Upper lobe of left lung (tissue), 6 donors: ENCODE results near the gene FAM153A. TPM values are rescaled to one million over a fixed set of nuclear protein-coding genes. Genes with fewer than 3 reads are reported as not detected.
"Not testable (repeated sequence)": the region's sequence is repeated elsewhere in the genome, so short reads cannot be mapped to it uniquely, and the experiment has no call there.

Source experiments
- ATAC-seq, 2 donors: fragments of 200-7000 bp; cut with Tn5 transposase; one replicate each; pipeline ENCODE4 v1.9.1; 2022; ENCODE audit warnings: mild to moderate bottlenecking in 2 of 2, moderate library complexity in 2 of 2; ENCODE audit not compliant: low FRiP score in 2 of 2
- DNase-seq, 2 donors: peaks; one replicate each; pipeline ENCODE4 v3.0.0-alpha.2; 2019 to 2020
- H3K27ac ChIP-seq, 4 donors: fragments of 200-600 bp; sonication (generic); one replicate each; pipeline ENCODE4 v1.5.1; 2016 to 2019
- H3K27me3 ChIP-seq, 4 donors: fragments of 200-600 bp; sonication (generic); one replicate each; pipeline ENCODE4 v1.5.1; 2017 to 2019
- H3K36me3 ChIP-seq, 4 donors: fragments of 200-600 bp; sonication (generic); one replicate each; pipeline ENCODE4 v1.5.1; 2016 to 2019
- H3K4me1 ChIP-seq, 4 donors: fragments of 200-600 bp; sonication (generic); one replicate each; pipeline ENCODE4 v1.5.1; 2018 to 2019
- H3K4me3 ChIP-seq, 4 donors: fragments of 200-600 bp; sonication (generic); one replicate each; pipeline ENCODE4 v1.5.1; 2017 to 2019; ENCODE audit warnings: mild to moderate bottlenecking in 2 of 4, moderate library complexity in 1 of 4
- H3K9me3 ChIP-seq, 4 donors: fragments of 200-600 bp; sonication (generic); one replicate each; pipeline ENCODE4 v1.5.1; 2018 to 2019
- WGBS, 2 donors: methylation state at CpG; one replicate each; pipeline ENCODE4 v1.1.5; 2017 to 2018; 5-methylcytosine and 5-hydroxymethylcytosine counted together
- total RNA-seq, 6 donors: library from RNA; depleted of rRNA in 4 of 6; stranded (reverse); fragments of >200 nt in 4 of 6; gene quantifications; one replicate each; pipeline versions ENCODE4 v1.1.0 to v1.2.1, GENCODE V29; 2016 to 2021
- donor health status: DM: no; HTN: no; CAD: no; lungs with moderate emphysema.
- donor health status: DM: no; HTN: yes; CAD: no; lungs with severe emphysema.

Gene FAM153A
- total RNA-seq, 6 donors from 2014 or later = 3.5 to 31.4 (median 5.1) TPM

DNA sequence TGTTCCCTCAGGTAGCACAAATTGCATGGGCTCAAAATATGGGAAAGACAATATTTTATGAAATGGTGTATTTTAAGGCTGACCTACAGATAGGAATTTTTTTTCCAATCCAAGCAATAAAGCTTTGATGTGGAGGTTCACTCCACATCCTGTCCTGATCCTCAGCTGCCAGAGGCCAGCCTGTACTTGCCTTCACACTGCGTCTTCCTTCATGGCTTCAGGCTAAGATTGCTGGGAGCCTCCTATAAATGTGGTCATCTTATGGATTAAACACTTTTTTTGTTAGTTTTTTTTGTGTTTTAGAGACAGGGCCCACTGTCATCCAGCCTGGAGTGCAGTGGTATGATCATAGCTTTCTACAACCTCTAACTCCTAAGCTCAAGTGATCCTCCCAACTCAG lies 67.3 kb downstream of the FAM153A start:
- H3K36me3 ChIP-seq, DNase-seq, ATAC-seq, H3K27me3 ChIP-seq, H3K4me3 ChIP-seq, H3K27ac ChIP-seq, H3K9me3 ChIP-seq, H3K4me1 ChIP-seq: not testable (repeated sequence)
- 87 to 100% methylated on average over 1 of the region's 1 CpG for WGBS, 2 donors

DNA sequence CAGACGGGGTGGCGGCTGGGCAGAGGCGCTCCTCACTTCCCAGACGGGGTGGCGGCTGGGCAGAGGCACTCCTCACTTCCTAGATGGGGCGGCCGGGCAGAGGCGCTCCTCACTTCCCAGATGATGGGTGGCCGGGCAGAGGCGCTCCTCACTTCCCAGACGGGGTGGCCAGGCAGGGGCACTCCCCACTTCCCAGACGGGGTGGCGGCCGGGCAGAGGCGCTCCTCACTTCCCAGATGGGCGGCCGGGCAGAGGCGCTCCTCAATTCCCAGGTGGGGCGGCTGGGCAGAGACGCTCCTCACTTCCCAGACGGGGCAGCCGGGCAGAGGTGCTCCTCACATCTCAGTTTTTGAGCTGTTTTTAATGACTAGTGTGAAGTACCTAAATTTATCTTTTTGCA lies 86.6 kb downstream of the FAM153A start:
- not testable (repeated sequence) for H3K4me1 ChIP-seq, H3K4me3 ChIP-seq, H3K36me3 ChIP-seq, H3K27ac ChIP-seq, H3K9me3 ChIP-seq, ATAC-seq, H3K27me3 ChIP-seq
- DNase-seq = peak in 1 of 2 donors; percentile 58
- WGBS, 2 donors = 96% methylated on average over 15 of the region's 22 CpGs; no CpG with 5 or more reads in 1 of the 2 donors

DNA sequence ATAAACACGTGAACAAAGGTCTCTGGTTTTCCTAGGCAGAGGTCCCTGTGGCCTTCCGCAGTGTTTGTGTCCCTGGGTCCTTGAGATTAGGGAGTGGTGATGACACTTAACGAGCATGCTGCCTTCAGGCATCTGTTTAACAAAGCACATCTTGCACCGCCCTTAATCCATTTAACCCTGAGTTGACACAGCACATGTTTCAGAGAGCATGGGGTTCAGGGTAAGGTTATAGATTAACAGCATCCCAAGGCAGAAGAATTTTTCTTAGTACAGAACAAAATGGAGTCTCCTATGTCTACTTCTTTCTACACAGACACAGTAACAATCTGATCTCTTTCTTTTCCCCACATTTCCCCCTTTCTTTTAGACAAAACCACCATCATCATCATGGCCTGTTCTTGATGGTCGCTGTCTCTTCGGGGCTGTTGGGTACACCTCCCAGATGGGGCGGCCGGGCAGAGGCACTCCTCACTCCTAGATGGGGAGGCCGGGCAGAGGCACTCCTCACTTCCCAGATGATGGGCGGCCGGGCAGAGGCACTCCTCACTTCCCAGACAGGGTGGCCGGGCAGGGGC lies 87.3 kb downstream of the FAM153A start:
- H3K4me1 ChIP-seq, H3K36me3 ChIP-seq, H3K27ac ChIP-seq, DNase-seq, ATAC-seq, H3K4me3 ChIP-seq, H3K27me3 ChIP-seq, H3K9me3 ChIP-seq: not testable (repeated sequence)
- 88 to 95% methylated on average over 5 to 10 of the region's 12 CpGs for WGBS, 2 donors

DNA sequence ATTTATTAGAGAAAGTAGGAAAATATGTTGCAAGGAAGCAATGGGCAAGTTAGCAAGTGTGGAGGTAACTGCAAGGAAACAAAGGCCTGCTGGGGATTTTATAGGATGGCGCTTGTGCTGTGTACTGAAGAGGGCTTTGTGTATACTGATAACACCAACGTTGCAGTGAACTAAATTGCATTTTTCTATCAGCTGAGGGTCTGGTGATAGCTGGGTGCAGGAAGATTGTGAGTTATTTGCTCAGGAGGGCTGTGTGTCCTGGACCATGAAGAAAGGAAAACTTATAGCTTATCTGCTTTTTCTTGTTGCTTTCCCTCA lies 88.2 kb downstream of the FAM153A start:
- ATAC-seq = not testable (repeated sequence)

DNA sequence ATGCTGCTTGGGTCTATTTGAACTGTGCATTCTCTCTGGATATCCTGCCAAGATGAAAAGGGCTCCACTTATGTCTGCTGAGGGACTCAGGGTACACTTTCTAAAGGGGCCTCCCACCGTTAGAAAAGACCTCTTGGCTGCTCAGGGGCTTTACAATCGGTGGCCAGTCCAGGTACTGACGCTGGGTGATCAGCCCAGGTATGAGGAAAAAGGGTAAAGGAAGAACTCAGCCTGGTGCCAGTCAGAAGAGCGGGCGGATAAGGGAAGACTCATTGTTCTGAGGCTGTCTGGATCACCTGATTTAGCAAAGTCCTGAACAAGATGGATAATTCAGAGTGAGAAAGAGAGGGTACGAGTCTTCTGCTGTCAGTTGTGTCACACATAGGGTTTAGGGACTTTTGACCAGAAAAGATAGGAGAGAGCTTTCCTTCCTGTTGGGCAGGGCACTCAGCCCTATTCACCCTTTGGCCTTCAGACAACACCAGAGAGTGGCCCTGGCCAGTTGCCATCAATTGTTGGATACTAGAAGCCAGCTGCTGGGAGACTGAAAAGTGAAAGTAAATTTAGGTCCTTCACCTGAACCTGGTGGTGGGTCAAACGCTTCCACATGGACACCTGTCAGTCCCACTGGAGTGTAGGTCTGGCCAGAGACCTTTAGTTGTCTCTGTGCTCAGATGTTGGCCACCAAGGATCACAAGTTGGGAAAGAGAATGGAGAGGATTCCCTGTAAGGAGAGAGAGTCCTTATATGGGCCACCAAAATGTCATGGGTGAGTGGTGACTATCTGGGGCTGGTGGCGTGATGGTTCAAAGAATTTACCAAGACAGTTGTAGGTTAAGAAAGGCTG lies 88.8 kb downstream of the FAM153A start:
- peak in 1 of 2 donors; percentile 82 for DNase-seq
- not testable (repeated sequence) for H3K27ac ChIP-seq

More for the DNA sequence above, 88.2 kb downstream of the FAM153A start:
- not testable (repeated sequence) for H3K9me3 ChIP-seq, H3K27ac ChIP-seq, H3K4me3 ChIP-seq, H3K36me3 ChIP-seq, H3K4me1 ChIP-seq, H3K27me3 ChIP-seq, DNase-seq
- WGBS, 2 donors = no CpG with 5 or more reads among the region's 2 CpGs

DNA sequence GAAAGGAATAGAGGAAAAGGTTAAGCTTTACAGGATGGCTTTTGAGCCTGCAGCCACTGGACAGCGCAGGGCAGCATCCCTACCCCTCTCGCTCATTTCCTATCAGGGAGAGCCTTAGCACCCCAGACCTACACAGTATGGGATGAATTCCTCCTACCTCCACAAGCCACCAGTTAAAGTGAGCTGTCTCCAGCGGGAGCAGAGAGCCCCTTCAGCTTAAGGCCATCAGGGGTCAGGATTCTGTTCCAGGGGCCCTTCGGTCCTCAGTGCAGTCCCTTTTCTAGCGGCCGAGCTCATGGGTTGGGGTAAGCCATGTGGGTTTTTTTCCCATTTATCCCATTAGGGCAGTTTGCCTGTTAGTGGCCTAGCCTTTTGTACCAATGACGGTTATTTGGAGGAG lies 89.7 kb downstream of the FAM153A start:
- ATAC-seq = peak in 1 of 2 donors; percentile 34
- not testable (repeated sequence) for DNase-seq, H3K27me3 ChIP-seq, H3K27ac ChIP-seq, H3K9me3 ChIP-seq, H3K4me1 ChIP-seq, H3K4me3 ChIP-seq, H3K36me3 ChIP-seq
- 60 to 70% methylated on average over 1 to 2 of the region's 7 CpGs for WGBS, 2 donors

More for the DNA sequence above, 88.8 kb downstream of the FAM153A start:
- WGBS, 2 donors = 75 to 79% methylated on average over 6 of the region's 8 CpGs
- H3K4me3 ChIP-seq, H3K36me3 ChIP-seq, H3K27me3 ChIP-seq, H3K9me3 ChIP-seq, H3K4me1 ChIP-seq: not testable (repeated sequence)
- peak; percentile 34 to 36 for ATAC-seq

DNA sequence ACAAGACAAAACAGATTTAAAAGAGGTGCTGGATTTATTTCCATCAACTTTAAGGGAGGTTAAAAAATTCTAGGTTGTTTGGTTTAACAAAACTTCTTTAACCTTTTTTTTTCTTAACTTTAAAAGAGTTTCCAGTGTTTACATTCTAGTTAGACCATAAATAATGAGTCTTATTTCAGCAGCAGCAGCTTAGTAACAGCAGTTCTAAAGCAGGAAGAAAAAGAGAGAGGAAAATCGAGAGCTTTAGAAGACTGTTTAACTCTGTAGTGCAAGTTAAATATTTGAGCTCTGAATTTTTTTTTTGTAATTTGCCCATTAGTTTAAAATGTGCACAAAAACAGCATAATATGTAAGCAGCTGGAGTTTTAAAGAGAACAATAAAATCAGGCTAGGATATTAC lies 90.2 kb downstream of the FAM153A start:
- not testable (repeated sequence) for DNase-seq, H3K27me3 ChIP-seq, H3K9me3 ChIP-seq, ATAC-seq, H3K4me1 ChIP-seq, H3K4me3 ChIP-seq, H3K27ac ChIP-seq, H3K36me3 ChIP-seq
- WGBS, 2 donors = 0 to 12% methylated on average over 1 of the region's 1 CpG

DNA sequence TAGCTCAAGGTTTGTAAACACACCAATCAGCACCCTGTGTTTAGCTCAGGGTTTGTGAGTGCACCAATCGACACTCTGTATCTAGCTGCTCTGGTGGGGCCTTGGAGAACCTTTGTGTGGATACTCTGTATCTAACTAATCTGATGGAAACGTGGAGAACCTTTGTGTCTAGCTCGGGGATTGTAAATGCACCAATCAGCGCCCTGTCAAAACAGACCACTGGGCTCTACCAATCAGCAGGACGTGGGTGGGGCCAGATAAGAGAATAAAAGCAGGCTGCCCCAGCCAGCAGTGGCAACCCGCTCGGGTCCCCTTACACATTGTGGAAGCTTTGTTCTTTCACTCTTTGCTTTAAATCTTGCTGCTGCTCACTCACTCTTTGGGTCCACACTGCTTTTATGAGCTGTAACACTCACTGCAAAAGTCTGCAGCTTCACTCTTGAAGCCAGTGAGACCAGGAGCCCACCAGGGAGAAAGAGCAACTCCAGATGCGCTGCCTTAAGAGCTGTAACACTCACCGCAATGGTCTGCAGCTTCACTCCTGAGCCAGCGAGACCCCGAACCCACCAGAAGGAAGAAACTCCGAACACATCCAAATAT lies 93.6 kb downstream of the FAM153A start:
- 90 to 92% methylated on average over 6 to 12 of the region's 12 CpGs for WGBS, 2 donors
- H3K4me3 ChIP-seq, DNase-seq, ATAC-seq, H3K27me3 ChIP-seq, H3K27ac ChIP-seq, H3K4me1 ChIP-seq, H3K36me3 ChIP-seq, H3K9me3 ChIP-seq: not testable (repeated sequence)

DNA sequence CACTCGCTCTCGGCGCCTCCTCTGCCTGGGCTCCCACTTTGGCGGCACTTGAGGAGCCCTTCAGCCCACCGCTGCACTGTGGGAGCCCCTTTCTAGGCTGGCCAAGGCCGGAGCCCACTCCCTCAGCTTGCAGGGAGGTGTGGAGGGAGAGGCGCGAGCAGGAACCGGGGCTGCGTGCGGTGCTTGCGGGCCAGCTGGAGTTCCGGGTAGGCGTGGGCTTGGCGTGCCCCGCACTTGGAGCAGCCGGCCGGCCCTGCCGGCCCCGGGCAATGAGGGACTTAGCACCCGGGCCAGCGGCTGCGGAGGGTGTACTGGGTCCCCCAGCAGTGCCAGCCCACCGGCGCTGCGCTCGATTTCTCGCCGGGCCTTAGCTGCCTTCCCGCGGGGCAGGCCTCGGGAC lies 94.6 kb downstream of the FAM153A start:
- DNase-seq = peak in 1 of 2 donors; percentile 64
- ATAC-seq, H3K4me3 ChIP-seq, H3K9me3 ChIP-seq, H3K36me3 ChIP-seq, H3K4me1 ChIP-seq, H3K27ac ChIP-seq, H3K27me3 ChIP-seq: not testable (repeated sequence)
- 86% methylated on average over 4 of the region's 32 CpGs; no CpG with 5 or more reads in 1 of the 2 donors for WGBS, 2 donors

DNA sequence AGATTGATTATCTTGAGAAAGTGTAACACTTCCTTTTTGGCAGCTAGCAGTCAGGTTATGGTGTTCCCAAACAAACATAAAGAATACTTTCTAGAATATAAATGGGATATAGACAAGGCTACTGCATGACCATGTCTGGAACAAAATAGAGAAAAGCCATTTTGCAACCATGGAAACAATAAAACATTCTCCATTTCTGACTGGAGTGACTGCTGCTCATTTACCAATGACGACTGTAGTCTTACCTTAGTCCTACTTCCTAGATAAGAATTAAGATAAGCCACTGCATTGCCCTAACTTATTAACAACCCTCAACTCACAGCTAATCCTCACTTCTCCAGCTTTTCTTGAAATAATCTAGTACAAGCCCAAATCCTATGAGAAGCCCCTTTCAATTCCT lies 100.8 kb downstream of the FAM153A start:
- not testable (repeated sequence) for ATAC-seq, H3K27ac ChIP-seq, H3K4me3 ChIP-seq, H3K36me3 ChIP-seq, H3K27me3 ChIP-seq, H3K9me3 ChIP-seq, DNase-seq, H3K4me1 ChIP-seq
- WGBS, 2 donors = 33 to 53% methylated on average over 1 of the region's 1 CpG

Other genes starting within 250 kb of the FAM153A start
- gene FAM193B, start 228.3 kb downstream of the FAM153A start, total RNA-seq = 100 to 1,000 TPM in 2 of 6 donors, 10 to 100 TPM in 4; 45.1 to 421 (median 91.4) TPM
- 100 to 1,000 TPM in 3 of 6 donors, 10 to 100 TPM in 3; 28.3 to 187 (median 110) TPM for gene TMED9, start 190.7 kb downstream of the FAM153A start, total RNA-seq
- gene B4GALT7, start 182.8 kb downstream of the FAM153A start, total RNA-seq = 10 to 100 TPM; 17.2 to 30.4 (median 23.0) TPM
- gene PROP1, start 213.3 kb upstream of the FAM153A start, total RNA-seq = not detected